Stimulated activated CD4-positive, alpha-beta T cell treated with anti-CD3 and anti-CD28 coated beads, Interleukin-2, amount 100 ng/mL, for 48 hours (primary cell): ENCODE measurements around the gene MYO1B.

Experiments
- DNase-seq, 2 donors: peaks; one replicate each; pipeline ENCODE4 v3.0.0-alpha.2; 2020

The MYO1B gene

DNA sequence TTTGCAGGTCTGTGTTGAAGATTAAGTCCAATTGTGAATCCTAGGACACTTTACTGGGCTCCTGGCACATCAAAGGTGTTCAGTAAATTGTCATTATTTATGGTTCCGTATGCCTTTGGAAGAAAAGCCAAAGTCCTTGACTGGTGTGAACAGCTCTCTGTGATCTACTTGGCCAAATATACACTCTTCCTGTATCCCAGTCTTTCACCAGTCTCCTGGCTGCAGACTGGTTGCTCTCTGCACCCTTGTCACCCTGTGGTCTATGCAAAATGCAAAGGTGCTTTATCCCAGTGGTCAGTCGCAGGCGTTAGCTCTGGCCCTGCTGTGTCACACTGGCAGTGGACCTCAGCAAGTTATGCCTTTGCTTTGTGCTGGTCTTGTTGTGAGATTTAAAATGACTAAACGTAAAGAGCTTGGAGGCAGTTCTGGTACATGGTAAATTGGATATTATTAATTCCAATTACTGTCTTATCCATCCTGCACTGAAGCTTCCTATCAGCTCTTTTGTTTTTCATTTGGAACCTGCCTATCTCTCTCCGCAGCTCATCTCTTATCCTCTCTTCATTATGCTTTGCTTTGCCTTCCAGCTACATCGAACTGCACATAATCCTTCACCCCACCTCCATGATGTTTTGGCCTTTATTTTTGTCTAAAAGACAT lies 83.1 kb downstream of the MYO1B start:
- DNase-seq, result no peak

DNA sequence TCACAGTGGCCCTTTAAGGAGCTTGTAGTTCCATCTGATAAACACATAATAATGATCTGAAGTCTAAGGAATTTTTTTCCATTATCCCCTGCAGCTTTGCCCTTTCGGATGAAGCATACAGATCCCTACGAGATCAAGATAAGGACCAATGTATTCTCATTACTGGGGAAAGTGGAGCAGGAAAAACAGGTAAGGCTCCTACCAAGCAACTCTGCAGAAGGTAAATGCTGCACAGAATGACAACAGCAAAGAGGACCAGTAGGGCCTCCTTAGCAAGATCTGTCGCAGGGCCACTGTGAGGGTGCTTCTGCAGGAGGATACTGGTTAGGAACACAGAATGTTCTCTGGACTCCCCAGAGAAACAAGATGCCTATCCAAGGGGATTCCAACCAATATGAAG lies 84.6 kb downstream of the MYO1B start:
- no peak for DNase-seq

DNA sequence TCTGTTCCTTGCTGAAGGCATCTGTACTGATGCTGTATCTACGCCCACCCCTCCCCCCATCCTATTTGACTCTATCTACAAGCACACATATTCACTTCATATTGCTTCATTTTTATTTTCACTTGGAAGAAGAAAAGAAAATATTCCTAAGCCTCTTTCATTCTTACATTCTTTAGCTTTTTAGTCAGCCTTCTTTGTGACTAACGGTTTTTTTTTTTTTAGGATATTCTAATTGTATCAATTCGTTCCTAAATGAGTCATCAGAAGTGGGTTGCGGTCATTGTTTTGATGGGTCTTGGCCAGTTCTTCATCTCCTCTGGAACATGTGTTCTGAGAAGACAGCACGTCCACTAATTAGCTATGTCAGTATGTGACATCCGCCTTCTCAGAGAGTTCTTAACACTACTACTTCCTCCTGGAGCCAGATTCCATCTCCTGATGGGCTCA lies 88.7 kb downstream of the MYO1B start:
- DNase-seq, result no peak

DNA sequence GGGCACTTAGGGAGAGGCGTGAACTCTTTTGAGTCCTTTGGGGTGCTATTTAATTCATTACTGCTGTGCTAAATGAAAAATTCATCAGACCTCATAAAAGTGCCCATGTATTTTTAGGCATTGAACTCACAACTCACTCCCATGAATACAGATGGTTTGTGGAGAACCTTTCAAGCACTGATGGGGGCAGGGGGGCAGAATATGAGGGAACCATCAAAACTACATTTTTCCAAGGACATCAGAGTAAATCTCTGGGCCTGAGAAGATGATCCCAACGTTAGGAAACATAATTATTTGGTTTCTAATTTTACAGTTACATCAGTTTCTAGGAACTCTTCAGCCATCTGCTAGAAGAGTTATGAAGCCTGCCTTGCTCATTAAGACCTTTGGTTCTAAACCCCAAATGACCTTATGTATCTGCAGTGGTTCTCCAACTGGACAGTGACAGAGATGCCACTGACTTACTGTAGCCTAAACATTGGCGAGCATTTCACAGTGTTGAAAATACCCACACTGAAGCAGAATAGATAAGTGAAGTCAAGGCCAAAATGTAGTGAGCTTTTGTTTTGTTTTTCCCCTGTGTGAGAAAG lies 90.8 kb downstream of the MYO1B start:
- DNase-seq, result no peak

DNA sequence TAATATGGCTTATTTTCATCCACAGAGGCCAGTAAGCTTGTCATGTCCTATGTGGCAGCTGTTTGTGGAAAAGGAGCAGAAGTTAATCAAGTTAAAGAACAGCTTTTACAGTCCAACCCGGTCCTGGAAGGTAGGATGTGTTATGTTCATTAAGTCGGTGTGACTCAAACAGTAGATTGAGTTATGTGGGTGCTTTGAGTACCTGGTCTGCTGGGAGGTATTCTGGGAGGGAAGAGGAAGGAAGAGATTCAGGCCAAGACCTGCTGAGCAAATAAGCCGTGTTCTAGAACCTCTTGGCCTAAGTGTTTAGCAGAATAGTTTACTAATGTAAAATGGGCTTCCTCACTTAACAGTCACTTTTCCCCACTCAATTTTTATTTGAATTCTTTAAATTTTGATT lies 96.2 kb downstream of the MYO1B start:
- DNase-seq, result no peak

DNA sequence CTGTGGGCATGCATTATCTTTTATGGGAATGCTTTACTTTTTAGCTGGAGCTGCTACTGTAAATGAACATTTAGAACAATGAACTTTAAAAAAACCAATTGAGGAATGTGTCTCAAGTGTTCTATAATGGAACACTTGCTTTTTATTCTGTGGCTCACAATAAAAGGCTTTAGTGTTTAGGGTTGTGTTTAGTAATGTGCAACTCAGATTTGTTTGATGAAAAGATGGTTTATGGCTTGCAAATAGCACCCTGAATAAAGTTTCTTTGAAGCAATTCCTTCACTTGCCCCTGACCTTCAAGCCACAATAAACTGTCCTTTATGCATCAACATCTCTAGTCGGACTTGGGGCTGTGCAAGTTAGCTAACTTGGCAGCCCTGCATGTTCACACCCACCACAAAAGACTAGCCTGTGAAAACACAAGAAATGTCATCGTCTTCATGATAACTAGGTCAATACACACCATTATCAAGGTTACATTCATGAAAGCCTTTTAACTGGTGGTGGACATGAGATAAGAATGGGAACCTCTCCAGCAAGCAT lies 98.7 kb downstream of the MYO1B start:
- DNase-seq, result no peak

DNA sequence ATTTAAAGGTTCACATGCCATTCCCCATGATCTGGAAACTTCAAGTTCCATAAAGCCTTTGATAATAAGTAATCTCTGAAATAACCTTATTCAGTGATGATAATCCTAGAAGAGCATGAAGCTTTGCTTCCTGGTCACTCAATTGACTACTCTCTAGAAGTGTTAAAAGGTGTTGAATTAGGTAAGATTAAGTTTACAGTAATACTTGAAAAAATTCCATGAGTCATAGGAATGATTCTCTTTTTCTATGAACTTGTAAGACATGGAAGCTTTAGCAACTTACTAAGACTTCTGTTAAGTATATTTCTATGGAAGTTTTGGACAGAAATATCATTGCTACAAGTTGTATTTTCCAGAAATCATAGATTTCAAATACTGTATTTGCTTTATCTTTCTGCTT lies 100.6 kb downstream of the MYO1B start:
- DNase-seq, result no peak

DNA sequence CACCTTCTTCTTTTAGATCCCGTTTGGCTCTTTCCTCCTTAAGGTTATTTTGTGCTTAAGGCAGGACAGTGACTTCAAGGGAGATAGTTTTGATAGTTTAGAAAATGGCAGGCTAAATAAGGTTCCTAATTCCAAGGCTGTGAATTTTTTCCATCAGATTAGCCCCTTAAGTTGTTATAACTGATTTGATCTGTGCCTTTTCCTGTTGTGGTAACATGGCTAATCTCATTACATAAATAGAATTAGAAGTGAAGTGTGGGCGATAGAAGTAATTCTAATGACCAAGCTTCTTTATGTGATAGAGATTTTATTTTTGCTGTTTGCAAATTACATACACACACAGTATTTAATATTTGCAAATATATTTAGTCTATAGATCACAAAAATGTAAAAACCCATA lies 102.0 kb downstream of the MYO1B start:
- DNase-seq, result no peak

DNA sequence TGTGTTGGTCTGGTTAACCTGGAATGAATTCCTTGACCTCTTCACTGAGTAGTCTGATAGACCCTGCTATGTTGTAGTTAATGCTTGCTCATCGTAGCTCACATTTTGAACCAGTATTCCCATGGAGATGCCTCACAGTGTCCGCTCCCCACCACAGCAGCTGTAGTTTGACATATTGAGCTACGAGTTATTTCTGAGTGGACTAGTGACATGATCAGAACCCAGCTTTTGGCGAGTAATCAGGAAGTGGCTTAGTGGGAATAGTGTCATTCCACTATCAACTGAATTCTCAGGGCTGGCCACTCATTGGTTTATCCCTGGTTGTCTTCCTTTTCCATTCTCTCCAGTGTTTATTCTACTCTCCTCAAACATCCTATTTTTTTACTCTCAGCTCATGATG lies 102.7 kb downstream of the MYO1B start:
- no peak for DNase-seq

DNA sequence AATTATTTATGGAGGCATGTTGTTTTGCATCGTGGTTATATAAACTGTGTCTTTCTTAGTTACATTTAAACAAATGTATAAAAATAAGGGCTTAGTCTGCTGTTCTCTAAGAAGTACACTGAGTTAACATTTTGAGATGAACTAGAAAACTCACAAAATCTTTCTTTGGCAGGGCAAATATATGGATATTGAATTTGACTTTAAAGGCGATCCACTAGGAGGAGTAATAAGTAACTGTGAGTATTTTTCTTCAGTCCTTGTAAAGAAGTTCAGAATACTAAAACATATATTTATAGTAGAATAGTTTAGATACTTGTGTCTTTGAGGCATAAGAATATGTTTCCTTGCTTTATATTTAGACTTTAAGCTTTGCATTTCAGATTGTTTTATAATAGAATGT lies 104.8 kb downstream of the MYO1B start:
- no peak for DNase-seq

DNA sequence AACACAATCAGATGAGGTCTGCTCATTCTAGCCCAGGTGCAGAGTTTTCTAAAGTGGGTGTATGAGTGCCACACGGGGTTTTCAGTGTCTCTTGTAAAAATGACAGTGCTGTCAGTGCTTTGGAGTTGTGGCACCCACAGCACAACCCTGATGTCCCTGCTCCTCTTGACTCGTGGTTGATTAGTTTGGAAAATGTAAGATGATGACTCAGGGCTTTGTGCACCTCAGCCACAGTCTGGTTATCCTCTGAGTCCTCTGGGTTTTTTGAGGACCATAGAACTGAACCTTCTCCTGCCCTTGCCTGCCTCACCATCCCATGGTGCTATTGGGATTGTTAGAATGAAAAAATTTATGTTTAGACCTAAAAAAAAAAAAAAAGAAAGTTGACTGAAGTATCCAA lies 105.6 kb downstream of the MYO1B start:
- no peak for DNase-seq

DNA sequence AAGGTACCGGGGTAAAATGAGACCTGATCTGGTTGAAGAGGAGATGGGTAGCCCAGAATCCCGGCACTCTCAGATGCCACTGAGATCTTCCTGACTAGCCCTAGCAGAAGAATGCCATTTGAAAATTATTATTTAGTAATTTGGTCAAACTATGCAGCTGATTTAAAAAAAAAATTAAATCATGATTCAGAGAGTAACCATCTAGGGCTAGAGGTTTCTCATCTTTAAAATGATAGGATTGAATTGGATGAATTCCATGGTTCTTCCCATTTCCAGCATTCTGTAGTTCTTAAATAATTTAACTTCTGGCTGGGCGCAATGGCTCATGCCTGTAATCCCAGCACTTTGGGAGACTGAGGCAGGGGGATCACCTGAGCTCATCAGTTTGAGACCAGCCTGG lies 106.1 kb downstream of the MYO1B start:
- no peak for DNase-seq

DNA sequence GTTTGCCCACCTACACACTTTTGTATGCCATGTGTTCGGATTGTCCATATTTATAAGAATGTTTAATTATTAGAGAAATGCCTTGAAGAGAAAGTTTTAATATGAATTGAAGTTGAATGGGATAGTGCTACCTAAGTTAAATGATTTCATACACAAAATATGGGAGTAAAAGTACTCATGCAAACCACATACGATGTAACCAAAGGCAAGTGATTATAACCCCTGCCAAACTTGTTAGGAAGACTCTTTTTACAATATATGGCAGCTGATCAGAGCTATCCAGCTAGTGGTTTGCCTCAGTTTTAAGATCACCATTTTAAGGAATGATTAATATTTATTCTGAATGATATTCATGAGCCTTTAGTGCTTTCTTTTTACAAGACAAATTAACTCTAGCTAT lies 106.7 kb downstream of the MYO1B start:
- DNase-seq, result no peak

DNA sequence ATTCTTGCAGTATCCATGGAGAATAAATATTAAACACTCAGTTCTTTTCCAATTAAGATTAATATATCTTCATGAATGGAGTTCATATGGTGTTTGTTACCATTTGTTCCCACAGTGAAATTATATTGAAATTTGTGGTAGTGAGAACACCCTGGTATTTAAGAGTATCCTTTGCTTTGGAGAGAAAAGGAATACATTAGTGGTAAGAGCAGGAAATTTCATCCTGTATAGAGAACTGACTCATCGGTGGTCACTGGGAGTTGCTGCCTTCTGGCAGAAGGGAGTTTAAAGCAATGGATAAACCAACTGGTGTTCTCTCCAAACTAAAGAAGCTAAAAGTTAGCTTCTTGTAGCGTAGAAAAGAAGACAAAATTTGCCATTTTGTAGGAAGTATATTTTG lies 107.3 kb downstream of the MYO1B start:
- DNase-seq, result no peak

DNA sequence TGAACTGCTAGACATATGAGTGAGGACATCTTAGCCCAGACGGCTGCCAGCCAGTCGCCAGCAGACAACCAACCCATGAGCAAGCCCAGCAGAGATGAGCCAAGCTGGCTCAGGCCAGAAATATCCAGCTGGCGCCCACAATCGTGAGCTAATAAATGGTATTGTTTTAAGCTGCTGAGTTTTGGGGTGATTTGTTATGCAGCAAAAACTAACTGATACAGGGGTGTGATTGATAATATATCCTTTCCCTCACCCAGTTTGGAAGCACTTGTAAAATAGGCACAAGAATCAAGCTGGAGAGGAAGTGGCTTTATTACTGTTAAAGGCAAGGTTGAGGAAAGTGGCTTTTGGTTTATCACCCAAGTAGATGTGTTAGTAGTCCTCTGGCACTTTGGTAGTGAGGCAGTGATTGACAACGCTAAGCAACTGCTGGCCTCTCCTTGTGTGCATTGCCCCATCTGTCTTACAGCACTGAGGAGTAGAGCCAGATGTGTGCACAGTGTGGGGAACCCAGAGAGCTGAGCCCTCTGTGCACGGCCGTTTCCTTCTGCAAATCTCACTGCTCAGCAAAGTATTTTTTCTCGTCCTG lies 110.1 kb downstream of the MYO1B start:
- no peak for DNase-seq

DNA sequence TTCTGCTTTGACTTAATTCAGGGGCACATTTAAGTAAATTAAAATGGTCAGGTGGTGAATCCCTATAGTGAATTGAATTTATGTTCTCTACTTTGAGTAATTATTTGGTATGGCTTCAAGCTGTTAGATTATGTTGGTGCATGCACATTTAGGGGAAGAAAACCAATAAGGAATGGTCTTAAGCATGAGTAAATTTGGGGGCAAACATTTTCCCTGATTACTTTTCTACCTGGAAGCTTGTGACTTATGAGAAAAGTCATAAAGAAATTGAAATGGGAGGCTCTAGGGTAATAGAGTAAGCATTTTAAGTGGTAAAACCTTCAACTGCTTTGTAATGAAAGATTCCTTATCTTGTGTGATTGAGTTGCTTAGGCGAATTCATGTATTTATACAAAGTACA lies 112.5 kb downstream of the MYO1B start:
- no peak for DNase-seq

DNA sequence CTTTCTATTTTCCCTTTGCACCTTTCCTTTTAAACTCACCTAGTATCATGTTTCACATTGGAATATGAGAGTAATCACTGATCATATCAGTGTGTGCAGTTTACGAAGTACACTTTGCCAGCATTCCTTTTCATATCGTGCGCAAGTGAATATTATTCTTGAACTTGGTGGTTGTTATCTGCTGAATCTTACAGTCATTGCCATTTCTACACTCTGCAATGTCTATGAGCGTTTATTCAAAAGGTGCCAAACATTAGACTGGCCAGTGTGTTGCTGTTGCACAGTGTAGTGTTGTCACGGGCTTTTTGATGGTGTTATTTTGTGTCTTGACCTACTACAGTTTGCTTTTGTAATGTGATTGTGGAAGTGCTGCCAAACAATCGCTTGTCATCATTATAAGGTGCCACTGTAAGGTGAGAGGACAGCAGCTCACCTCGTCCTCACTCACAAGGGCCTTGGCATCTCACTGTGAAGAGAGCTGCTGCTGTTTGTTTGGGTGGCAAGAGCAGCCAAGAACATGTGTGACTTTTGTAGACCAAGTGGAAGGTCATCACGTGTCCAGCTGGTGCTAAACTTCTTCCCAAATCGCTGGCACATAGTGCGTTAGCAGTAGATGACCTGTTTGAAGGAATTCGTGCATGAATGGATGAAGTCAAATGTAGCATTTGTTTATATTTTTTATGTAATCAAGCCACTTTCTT lies 113.3 kb downstream of the MYO1B start:
- no peak for DNase-seq

DNA sequence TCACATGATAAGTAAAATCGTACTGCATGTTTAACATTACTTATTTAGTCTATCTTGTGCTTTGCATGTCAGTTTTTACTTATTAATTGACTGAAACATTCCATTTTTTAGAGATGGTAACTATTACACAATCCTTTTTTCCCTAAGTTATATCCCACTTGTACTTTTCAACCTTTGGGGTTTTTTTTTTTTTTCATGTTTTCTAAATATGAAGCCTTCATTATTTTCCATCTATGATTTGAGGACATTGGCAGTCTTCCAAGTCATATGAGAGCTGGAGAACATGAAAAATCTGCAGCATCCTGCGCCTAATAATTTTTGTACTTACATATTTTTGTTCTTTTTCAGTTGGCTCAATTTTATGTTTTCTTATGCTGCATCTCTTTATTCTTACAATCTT lies 113.9 kb downstream of the MYO1B start:
- DNase-seq, result no peak

DNA sequence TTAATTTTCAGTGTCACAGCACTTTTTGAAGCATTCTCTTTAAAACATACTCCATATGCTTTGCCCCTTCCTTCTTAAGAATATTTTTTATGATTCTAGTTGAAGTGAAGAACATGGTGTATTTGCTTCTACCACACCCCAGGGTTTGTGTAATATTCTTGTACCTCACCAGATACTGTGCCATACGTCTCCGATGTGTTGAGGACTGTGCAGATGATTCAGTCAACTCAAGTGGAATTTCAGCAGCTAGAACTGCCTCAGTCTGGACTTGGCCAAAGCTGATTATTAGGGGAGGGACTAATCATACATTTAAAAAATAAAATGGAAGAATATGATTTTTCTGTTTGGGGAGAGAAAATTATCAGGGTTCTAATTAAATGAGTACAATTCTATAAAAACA lies 115.7 kb downstream of the MYO1B start:
- no peak for DNase-seq

DNA sequence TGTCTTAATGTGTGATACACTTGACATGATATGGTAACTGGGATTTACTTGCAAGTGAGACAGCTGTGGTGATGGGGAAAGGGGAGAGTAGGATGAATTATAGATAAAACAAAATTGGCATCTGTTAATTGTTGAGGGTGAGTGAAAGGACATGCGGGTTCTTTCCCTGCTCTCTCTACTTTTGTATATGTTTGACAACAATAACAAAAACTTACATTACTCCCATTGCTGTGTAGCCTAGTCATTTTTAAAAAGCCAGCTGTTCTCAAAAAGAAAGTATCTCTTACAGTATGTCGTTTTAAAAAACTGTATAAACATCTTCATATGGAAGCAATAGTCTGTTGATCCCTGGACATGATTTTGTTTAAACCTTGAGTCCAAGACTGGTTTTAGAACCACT lies 117.6 kb downstream of the MYO1B start:
- DNase-seq, result no peak

DNA sequence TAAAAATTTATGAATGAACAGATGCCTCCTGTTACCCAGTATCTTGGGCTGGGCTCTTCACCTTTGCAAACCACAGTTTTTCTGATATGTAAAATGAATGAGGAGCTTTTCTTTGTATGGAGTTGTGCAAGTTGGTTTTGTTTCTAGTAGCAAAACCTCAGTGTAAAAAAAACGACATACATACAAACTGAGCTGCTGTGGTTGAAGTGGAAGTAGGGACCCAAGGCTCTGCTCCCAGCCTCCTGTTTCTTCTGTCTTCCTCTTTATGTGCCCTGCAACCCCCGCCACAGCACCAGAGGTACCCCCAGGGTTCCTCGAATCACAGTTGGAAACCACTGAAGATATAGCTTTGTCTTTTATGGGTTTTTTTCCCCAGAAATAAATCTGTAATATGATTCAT lies 118.1 kb downstream of the MYO1B start:
- DNase-seq, result no peak

DNA sequence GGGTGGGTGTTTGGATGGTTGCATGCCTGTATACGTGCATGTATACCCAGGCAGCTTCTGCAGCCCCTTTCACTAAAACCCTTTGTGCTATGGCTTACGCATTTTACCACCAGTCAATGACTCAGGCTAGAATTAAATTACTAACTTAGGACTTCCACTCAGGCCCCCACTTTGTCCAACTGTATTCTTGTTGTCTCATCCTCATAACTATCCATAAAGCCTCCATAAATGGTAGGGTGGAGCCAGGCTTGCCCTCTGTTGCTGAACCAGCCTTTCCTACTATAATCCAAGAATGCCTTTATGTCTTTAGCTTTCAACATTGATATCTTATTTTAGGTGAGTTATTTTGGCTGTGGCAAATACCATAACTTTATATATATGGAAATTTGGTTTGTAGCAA lies 119.9 kb downstream of the MYO1B start:
- DNase-seq, result no peak

DNA sequence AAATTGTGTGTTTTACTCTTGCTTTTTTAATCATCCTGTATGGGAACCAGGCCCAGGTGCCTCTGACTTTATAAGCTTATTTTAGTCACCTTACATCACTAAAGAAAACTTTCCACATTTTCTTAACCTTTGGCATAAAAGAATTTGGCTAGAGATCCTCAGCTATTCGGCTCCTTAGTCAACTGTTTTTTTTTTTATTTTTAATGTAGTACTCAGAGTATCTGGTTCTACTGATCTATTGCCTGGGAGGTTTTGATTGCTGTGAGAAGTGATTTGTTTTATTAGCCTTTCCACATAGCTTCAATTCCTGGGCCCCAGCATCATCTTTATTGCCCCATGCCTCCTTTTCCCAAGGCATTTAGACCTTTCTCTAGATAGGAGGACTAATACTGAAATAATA lies 121.0 kb downstream of the MYO1B start:
- DNase-seq, result no peak

DNA sequence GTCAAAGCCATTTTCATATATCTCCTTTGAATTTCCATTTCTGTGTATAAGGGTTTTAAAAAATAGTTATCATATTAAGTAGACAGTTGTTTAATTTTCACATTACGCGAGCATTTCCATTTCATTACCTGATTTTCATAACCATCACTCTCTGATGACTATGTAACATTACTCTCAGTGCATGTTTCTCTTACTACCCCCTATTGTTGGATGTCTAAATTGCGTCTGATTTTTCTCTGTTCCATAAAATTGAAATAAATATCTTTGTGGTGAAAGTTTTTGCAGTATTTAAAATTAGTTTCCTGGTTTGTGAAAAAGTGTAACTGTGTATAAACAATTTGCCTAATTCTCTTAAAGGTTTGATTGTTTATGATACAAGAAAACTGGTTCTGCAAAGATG lies 123.8 kb downstream of the MYO1B start:
- DNase-seq, result no peak
